SK-N-SH treated with all-trans-retinoic acid at 6 μM for 48 hours (cell line): ENCODE results near the gene GALNT7.

Experiments
- ARNTL ChIP-seq: fragments of 450-650 bp; formaldehyde crosslinking; IDR thresholded peaks from 2 replicates; pipeline ENCODE4 v1.5.0; 2020; ENCODE audit warnings: low read depth, mild to moderate bottlenecking, moderate library complexity, borderline replicate concordance
- BACH2 ChIP-seq: fragments of 250-450 bp; sonication (Bioruptor Pico); IDR thresholded peaks from 2 replicates; pipeline ENCODE4 v1.9.0; 2021; ENCODE audit warnings: mild to moderate bottlenecking, borderline replicate concordance
- GLIS3 ChIP-seq: fragments of 250-450 bp; sonication (Bioruptor Pico); IDR thresholded peaks from 2 replicates; pipeline ENCODE4 v1.5.0; 2020; ENCODE audit warnings: mild to moderate bottlenecking, moderate library complexity
- ISL1 ChIP-seq: fragments of 250-450 bp; sonication (Bioruptor Pico); IDR thresholded peaks from 2 replicates; pipeline ENCODE4 v2.1.2; 2022; ENCODE audit warnings: mild to moderate bottlenecking, moderate library complexity
- OSR1 ChIP-seq: fragments of 250-450 bp; sonication (Bioruptor Pico); IDR thresholded peaks from 2 replicates; pipeline ENCODE4 v1.8.0; 2022; ENCODE audit warnings: moderate library complexity, mild to moderate bottlenecking, inconsistent platforms
- TSHZ2 ChIP-seq: fragments of 250-450 bp; sonication (Bioruptor Pico); IDR thresholded peaks from 2 replicates; pipeline ENCODE4 v1.5.0; 2020; ENCODE audit warnings: mild to moderate bottlenecking, moderate library complexity
- ZC3H10 ChIP-seq: fragments of 250-450 bp; sonication (Bioruptor Pico); IDR thresholded peaks from 2 replicates; pipeline ENCODE4 v1.5.1; 2021; ENCODE audit warnings: mild to moderate bottlenecking, moderate library complexity
- ZFP3 ChIP-seq: fragments of 250-450 bp; sonication (Bioruptor Pico); IDR thresholded peaks from 2 replicates; pipeline ENCODE4 v1.5.0; 2020; ENCODE audit warnings: mild to moderate bottlenecking, moderate library complexity
- ZFP30 ChIP-seq: fragments of 450-650 bp; formaldehyde crosslinking; IDR thresholded peaks from 2 replicates; pipeline ENCODE4 v1.5.0; 2022; ENCODE audit warnings: mild to moderate bottlenecking, moderate library complexity
- ZNF8 ChIP-seq: fragments of 450-650 bp; formaldehyde crosslinking; IDR thresholded peaks from 2 replicates; pipeline ENCODE4 v1.5.0; 2020; ENCODE audit warnings: mild to moderate bottlenecking, moderate library complexity
- TF ChIP-seq, protein P1 (sequence below): fragments of 250-450 bp; sonication (Bioruptor Pico); IDR thresholded peaks from 2 replicates; pipeline ENCODE4 v1.8.0; 2020; ENCODE audit warnings: mild to moderate bottlenecking, moderate library complexity, borderline replicate concordance
- TF ChIP-seq, protein P2 (sequence below): fragments of 250-450 bp; sonication (Bioruptor Pico); IDR thresholded peaks from 2 replicates; pipeline ENCODE4 v1.5.1; 2020; ENCODE audit warnings: low read depth, mild to moderate bottlenecking, moderate library complexity
- TF ChIP-seq, protein P3 (sequence below): fragments of 250-450 bp; sonication (Bioruptor Pico); IDR thresholded peaks from 2 replicates; pipeline ENCODE4 v1.5.1; 2021; ENCODE audit warnings: mild to moderate bottlenecking, moderate library complexity
- TF ChIP-seq, protein P4 (sequence below): fragments of 250-450 bp; sonication (Bioruptor Pico); IDR thresholded peaks from 2 replicates; pipeline ENCODE4 v1.8.0; 2021; ENCODE audit warnings: low read depth, mild to moderate bottlenecking, moderate library complexity, borderline replicate concordance

DNA sequence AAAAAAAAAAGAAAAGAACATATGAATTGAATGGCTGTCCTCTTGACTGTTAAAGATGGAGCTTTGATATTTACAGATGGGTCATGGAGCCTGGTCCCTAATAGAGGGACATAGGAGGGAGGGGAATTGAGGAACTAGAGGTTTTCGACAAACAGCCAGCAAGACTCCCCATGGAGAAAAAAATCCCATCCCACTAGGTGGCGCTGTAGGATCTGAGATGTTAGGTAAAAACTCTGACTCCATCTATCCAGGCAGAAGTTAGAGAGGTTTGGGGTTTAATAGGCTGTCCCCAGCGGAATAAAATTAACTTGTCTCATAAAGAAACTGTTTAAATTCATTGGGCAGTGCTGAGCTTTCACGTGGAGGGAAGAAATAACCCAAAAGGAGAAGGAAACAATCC lies 119.7 kb downstream of the GALNT7 start:
- TF ChIP-seq, protein P1, sequence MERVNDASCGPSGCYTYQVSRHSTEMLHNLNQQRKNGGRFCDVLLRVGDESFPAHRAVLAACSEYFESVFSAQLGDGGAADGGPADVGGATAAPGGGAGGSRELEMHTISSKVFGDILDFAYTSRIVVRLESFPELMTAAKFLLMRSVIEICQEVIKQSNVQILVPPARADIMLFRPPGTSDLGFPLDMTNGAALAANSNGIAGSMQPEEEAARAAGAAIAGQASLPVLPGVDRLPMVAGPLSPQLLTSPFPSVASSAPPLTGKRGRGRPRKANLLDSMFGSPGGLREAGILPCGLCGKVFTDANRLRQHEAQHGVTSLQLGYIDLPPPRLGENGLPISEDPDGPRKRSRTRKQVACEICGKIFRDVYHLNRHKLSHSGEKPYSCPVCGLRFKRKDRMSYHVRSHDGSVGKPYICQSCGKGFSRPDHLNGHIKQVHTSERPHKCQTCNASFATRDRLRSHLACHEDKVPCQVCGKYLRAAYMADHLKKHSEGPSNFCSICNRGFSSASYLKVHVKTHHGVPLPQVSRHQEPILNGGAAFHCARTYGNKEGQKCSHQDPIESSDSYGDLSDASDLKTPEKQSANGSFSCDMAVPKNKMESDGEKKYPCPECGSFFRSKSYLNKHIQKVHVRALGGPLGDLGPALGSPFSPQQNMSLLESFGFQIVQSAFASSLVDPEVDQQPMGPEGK (CRISPR knock-in tag) = no peak
- no peak for TF ChIP-seq ISL1 (CRISPR knock-in tag)
- TF ChIP-seq, protein P2, sequence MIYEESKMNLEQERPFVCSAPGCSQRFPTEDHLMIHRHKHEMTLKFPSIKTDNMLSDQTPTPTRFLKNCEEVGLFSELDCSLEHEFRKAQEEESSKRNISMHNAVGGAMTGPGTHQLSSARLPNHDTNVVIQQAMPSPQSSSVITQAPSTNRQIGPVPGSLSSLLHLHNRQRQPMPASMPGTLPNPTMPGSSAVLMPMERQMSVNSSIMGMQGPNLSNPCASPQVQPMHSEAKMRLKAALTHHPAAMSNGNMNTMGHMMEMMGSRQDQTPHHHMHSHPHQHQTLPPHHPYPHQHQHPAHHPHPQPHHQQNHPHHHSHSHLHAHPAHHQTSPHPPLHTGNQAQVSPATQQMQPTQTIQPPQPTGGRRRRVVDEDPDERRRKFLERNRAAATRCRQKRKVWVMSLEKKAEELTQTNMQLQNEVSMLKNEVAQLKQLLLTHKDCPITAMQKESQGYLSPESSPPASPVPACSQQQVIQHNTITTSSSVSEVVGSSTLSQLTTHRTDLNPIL = no peak
- TF ChIP-seq OSR1 (CRISPR knock-in tag) = no peak
- TF ChIP-seq BACH2 = no peak
- no peak for TF ChIP-seq ARNTL (CRISPR knock-in tag)
- no peak for TF ChIP-seq ZFP30 (CRISPR knock-in tag)
- TF ChIP-seq TSHZ2 (CRISPR knock-in tag) = no peak
- TF ChIP-seq ZNF8 (CRISPR knock-in tag) = no peak
- TF ChIP-seq, protein P3, sequence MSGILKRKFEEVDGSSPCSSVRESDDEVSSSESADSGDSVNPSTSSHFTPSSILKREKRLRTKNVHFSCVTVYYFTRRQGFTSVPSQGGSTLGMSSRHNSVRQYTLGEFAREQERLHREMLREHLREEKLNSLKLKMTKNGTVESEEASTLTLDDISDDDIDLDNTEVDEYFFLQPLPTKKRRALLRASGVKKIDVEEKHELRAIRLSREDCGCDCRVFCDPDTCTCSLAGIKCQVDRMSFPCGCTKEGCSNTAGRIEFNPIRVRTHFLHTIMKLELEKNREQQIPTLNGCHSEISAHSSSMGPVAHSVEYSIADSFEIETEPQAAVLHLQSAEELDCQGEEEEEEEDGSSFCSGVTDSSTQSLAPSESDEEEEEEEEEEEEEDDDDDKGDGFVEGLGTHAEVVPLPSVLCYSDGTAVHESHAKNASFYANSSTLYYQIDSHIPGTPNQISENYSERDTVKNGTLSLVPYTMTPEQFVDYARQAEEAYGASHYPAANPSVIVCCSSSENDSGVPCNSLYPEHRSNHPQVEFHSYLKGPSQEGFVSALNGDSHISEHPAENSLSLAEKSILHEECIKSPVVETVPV (CRISPR knock-in tag) = no peak
- TF ChIP-seq, protein P4, sequence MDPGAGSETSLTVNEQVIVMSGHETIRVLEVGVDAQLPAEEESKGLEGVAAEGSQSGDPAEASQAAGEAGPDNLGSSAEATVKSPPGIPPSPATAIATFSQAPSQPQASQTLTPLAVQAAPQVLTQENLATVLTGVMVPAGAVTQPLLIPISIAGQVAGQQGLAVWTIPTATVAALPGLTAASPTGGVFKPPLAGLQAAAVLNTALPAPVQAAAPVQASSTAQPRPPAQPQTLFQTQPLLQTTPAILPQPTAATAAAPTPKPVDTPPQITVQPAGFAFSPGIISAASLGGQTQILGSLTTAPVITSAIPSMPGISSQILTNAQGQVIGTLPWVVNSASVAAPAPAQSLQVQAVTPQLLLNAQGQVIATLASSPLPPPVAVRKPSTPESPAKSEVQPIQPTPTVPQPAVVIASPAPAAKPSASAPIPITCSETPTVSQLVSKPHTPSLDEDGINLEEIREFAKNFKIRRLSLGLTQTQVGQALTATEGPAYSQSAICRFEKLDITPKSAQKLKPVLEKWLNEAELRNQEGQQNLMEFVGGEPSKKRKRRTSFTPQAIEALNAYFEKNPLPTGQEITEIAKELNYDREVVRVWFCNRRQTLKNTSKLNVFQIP (CRISPR knock-in tag) = no peak
- no peak for TF ChIP-seq ZC3H10
- TF ChIP-seq GLIS3 = no peak
- TF ChIP-seq ZFP3 (CRISPR knock-in tag) = no peak
